HepG2 (cell line): ENCODE results near the gene TBC1D4. TPM values are rescaled to one million over a fixed set of nuclear protein-coding genes. Genes with fewer than 3 reads are reported as not detected.

Experiments
- ATAC-seq: fragments of 200-7000 bp; cut with Tn5 transposase; 3 replicates; pipeline ENCODE4 v1.9.1; 2020; ENCODE audit warnings: mild to moderate bottlenecking, moderate library complexity
- BruUV-seq: library from RNA; stranded (reverse); fragments of 400-500 nt; replicated peaks from 2 replicates; lab custom pipeline; 2021; lab: Mats Ljungman, UMichigan
- CTCF ChIA-PET: fragments of 300-600 bp; formaldehyde crosslinking; extraction: SDS; loops from one replicate; lab custom pipeline; 2021; ENCODE audit warnings: low total read pairs, inconsistent platforms, low intra/inter-chr PET ratio; lab: Yijun Ruan, JAX
- POLR2A ChIA-PET: fragments of 350-600 bp; sonication (Branson Sonifier 250); formaldehyde crosslinking; loops from one replicate; lab custom pipeline; 2020; ENCODE audit warnings: antibody characterized with exemption, inconsistent platforms; lab: Yijun Ruan, JAX
- DNase-seq: peaks from one replicate; pipeline ENCODE4 v3.0.0-alpha.2; 2015; ENCODE audit warnings: low spot score
- FAIRE-seq: peaks from 3 replicates; lab custom pipeline; 2011; peaks lifted over from hg19 to GRCh38; lab: Jason Lieb, UNC
- H2AFZ ChIP-seq: one replicate; pipeline ENCODE4 v1.6.1; 2011; ENCODE audit warnings: low read length, inconsistent platforms
- H3K27ac ChIP-seq: fragments of 300-600 bp; 3 replicates; pipeline ENCODE4 v1.8.0; 2011; ENCODE audit warnings: mixed run types, mild to moderate bottlenecking, mixed read lengths, low read length, inconsistent platforms; ENCODE audit not compliant: insufficient read depth; ENCODE audit errors: extremely low read length
- H3K27me3 ChIP-seq, 2 experiments: fragments of 200-600 bp in 1 of 2; 2 replicates in 1 of 2; 3 replicates in 1 of 2; pipeline versions ENCODE4 v1.6.0 to v1.8.0; 2011; ENCODE audit warnings: low read length in 2 of 2, mild to moderate bottlenecking in 2 of 2, moderate library complexity in 2 of 2, inconsistent platforms in 1 of 2; ENCODE audit not compliant: insufficient read depth in 2 of 2, control insufficient read depth in 1 of 2
- H3K36me3 ChIP-seq, 2 experiments: fragments of 200-600 bp in 1 of 2; replicated peaks in 1 of 2; 2 replicates in 1 of 2; 3 replicates in 1 of 2; pipeline versions ENCODE4 v1.5.1 to v1.8.0; 2011; ENCODE audit warnings: low read length in 2 of 2, inconsistent platforms in 1 of 2; ENCODE audit not compliant: insufficient read depth in 2 of 2, control insufficient read depth in 1 of 2
- H3K4me1 ChIP-seq: 2 replicates; pipeline ENCODE4 v1.5.1; 2012; ENCODE audit warnings: low read length, inconsistent platforms; ENCODE audit not compliant: insufficient read depth
- H3K4me2 ChIP-seq: 2 replicates; pipeline ENCODE4 v1.6.0; 2011; ENCODE audit warnings: low read depth, low read length, inconsistent platforms
- H3K4me3 ChIP-seq, 3 experiments: fragments of 200-600 bp in 1 of 3; sonication (generic), shearing (Covaris generic) in 1 of 3; replicated peaks in 1 of 3; 2 replicates each; pipeline ENCODE4 v1.5.1; 2011 to 2016; ENCODE audit warnings: low read length in 3 of 3, inconsistent platforms in 2 of 3, low read depth in 2 of 3, mild to moderate bottlenecking in 2 of 3, control low read depth in 1 of 3, mixed read lengths in 1 of 3; ENCODE audit not compliant: insufficient read depth in 1 of 3
- H3K79me2 ChIP-seq: one replicate; pipeline ENCODE4 v1.6.1; 2011; ENCODE audit warnings: low read length, inconsistent platforms; ENCODE audit not compliant: insufficient read depth
- H3K9ac ChIP-seq: 2 replicates; pipeline ENCODE4 v1.6.0; 2011; ENCODE audit warnings: mild to moderate bottlenecking, low read depth, low read length, inconsistent platforms; ENCODE audit not compliant: insufficient read depth
- H3K9me3 ChIP-seq: 2 replicates; pipeline ENCODE4 v1.5.1; 2012; ENCODE audit warnings: mild to moderate bottlenecking, low read length
- H4K20me1 ChIP-seq: 2 replicates; pipeline ENCODE4 v1.6.0; 2011; ENCODE audit warnings: inconsistent platforms, mild to moderate bottlenecking, low read length, moderate library complexity; ENCODE audit not compliant: insufficient read depth
- ATF4 ChIP-seq, 2 experiments: fragments of 450-650 bp in 1 of 2; sonication (generic) in 1 of 2; formaldehyde crosslinking; IDR thresholded peaks; 2 replicates each; pipeline versions ENCODE4 v1.5.0 to v1.8.0; 2020 to 2022; ENCODE audit warnings: mild to moderate bottlenecking in 1 of 2, missing genetic modification reagents in 1 of 2
- BCL3 ChIP-seq: sonication (generic); formaldehyde crosslinking; IDR thresholded peaks from 2 replicates; pipeline ENCODE4 v1.5.1; 2020; ENCODE audit warnings: mild to moderate bottlenecking, missing genetic modification reagents, moderate library complexity
- CENPX ChIP-seq: sonication (generic); formaldehyde crosslinking; IDR thresholded peaks from 2 replicates; pipeline ENCODE4 v1.9.0; 2021; ENCODE audit warnings: mild to moderate bottlenecking, missing genetic modification reagents, moderate library complexity
- FOXK1 ChIP-seq: sonication (generic); formaldehyde crosslinking; IDR thresholded peaks from 2 replicates; pipeline ENCODE4 v1.4.0; 2020; ENCODE audit warnings: low read depth, missing genetic modification reagents, borderline replicate concordance
- HMG20B ChIP-seq: conservative IDR thresholded peaks from 2 replicates; pipeline ENCODE4 v1.6.1; 2016; ENCODE audit warnings: missing genetic modification reagents, missing compliant biosample characterization
- HOMEZ ChIP-seq: IDR thresholded peaks from 2 replicates; pipeline ENCODE4 v1.6.1; 2016; ENCODE audit warnings: low read depth
- IRF9 ChIP-seq: sonication (generic); formaldehyde crosslinking; IDR thresholded peaks from 2 replicates; pipeline ENCODE4 v1.8.0; 2022; ENCODE audit warnings: missing genetic modification reagents, mild to moderate bottlenecking, borderline replicate concordance
- NFATC3 ChIP-seq: sonication (generic); formaldehyde crosslinking; IDR thresholded peaks from 2 replicates; pipeline ENCODE4 v1.5.1; 2020; ENCODE audit warnings: mild to moderate bottlenecking, missing genetic modification reagents
- POLR2A ChIP-seq, 2 experiments: IDR thresholded peaks; 2 replicates each; pipeline ENCODE4 v1.6.1; 2011; ENCODE audit warnings: low read depth in 2 of 2, low read length in 2 of 2, mild to moderate bottlenecking in 1 of 2, moderate library complexity in 1 of 2; ENCODE audit not compliant: insufficient read depth in 1 of 2
- SP5 ChIP-seq: IDR thresholded peaks from 2 replicates; pipeline ENCODE4 v1.6.1; 2016; ENCODE audit warnings: low read depth, borderline replicate concordance
- TAF1 ChIP-seq: sonication (generic); formaldehyde crosslinking; IDR thresholded peaks from 2 replicates; pipeline ENCODE4 v1.4.0; 2020; ENCODE audit warnings: missing genetic modification reagents
- U2AF2 ChIP-seq: fragments of 200-400 bp; formaldehyde crosslinking; IDR thresholded peaks from 2 replicates; pipeline ENCODE4 v1.6.1; 2017; ENCODE audit warnings: low read depth, mild to moderate bottlenecking, low read length
- ZNF101 ChIP-seq: sonication (generic); formaldehyde crosslinking; IDR thresholded peaks from 2 replicates; pipeline ENCODE4 v1.4.0; 2020; ENCODE audit warnings: mild to moderate bottlenecking, low read depth, missing genetic modification reagents, borderline replicate concordance
- ZNF468 ChIP-seq: sonication (generic); formaldehyde crosslinking; IDR thresholded peaks from 2 replicates; pipeline ENCODE4 v1.8.0; 2022; ENCODE audit warnings: mild to moderate bottlenecking, moderate library complexity, missing genetic modification reagents
- ZNF800 ChIP-seq: sonication (generic); formaldehyde crosslinking; IDR thresholded peaks from 2 replicates; pipeline ENCODE4 v1.4.0; 2020; ENCODE audit warnings: missing genetic modification reagents
- WGBS: methylation state at CpG from one replicate; pipeline ENCODE4 v1.1.6; 2017; ENCODE audit warnings: low lambda C conversion rate; 5-methylcytosine and 5-hydroxymethylcytosine counted together
- in situ Hi-C: cut with HindIII; loops from 2 replicates; pipeline ENCODE4 v1.10.0; 2017; ENCODE audit warnings: low pct_unique_long_range_greater_than_20kb; ENCODE audit not compliant: extremely low pct_ligation_motif_present
- intact Hi-C: fragments of 100-400 bp; cut with micrococcal nuclease; formaldehyde crosslinking; loops from one replicate; pipeline ENCODE4 v1.10.0; 2022; ENCODE audit not compliant: unreplicated experiment
- polyA plus RNA-seq, 8 experiments: library from polyadenylated mRNA; depleted of rRNA in 3 of 8; stranded (reverse) in 7 of 8; unstranded in 1 of 8; fragments of >200 nt; fragmentation: Illumina TruSeq in 4 of 8; extraction: Trizol in 4 of 8; gene quantifications; 2 replicates each; pipeline versions ENCODE4 v1.2.1 to v1.2.3, GENCODE V29; 2011 to 2016; ENCODE audit warnings: low read depth in 4 of 8, missing spikeins in 1 of 8, mixed read lengths in 1 of 8; ENCODE audit not compliant: insufficient read depth in 1 of 8
- total RNA-seq, 5 experiments: library from RNA; depleted of rRNA; stranded (reverse); fragments of >200 nt; fragmentation: Illumina TruSeq; extraction: Trizol; gene quantifications; 2 replicates each; pipeline ENCODE4 v1.2.3, GENCODE V29; 2016; ENCODE audit warnings: low read depth in 1 of 5

The TBC1D4 gene
- total and polyA plus RNA-seq, 2 of the 13 experiments (the other 11 are each of a cell fraction or from before 2014, with no cell fraction given): 35.9 to 64.4 TPM

GRCh38 chr13:75250526-75251178 is 231.3 kb downstream of the TBC1D4 start:
- no peak overlapping the region for H2AFZ ChIP-seq
- no peak for ATAC-seq
- CTCF ChIA-PET: no interaction called here
- H3K4me1 ChIP-seq: no peaks in the 10 kb centered on the region
- H3K9me3 ChIP-seq: no peaks in the 10 kb centered on the region; the same call in 1 of the 2 replicates
- H3K4me3 ChIP-seq: no peak overlapping the region
- in situ Hi-C loops: no loop called here
- H3K79me2 ChIP-seq: no peaks in the 10 kb centered on the region
- TF ChIP-seq ZNF800 (CRISPR knock-in tag): no peak
- no peak for TF ChIP-seq TAF1
- TF ChIP-seq BCL3 (CRISPR knock-in tag): no peak
- TF ChIP-seq ZNF101 (CRISPR knock-in tag): no peak
- no peak for TF ChIP-seq SP5 (CRISPR knock-in tag)
- TF ChIP-seq ATF4 (CRISPR knock-in tag; IDR thresholded peaks at IDR 0.05): no peak
- no peak for TF ChIP-seq IRF9 (CRISPR knock-in tag)
- TF ChIP-seq ZNF468: no peak
- TF ChIP-seq POLR2A (IDR thresholded peaks at IDR 0.05; ENCODE audit: insufficient read depth in 1 of 2, low read depth in 2 of 2, low read length in 2 of 2): no peak
- no peak for TF ChIP-seq U2AF2
- no peak for TF ChIP-seq FOXK1 (CRISPR knock-in tag)
- no peak for TF ChIP-seq NFATC3
- no peak for TF ChIP-seq HMG20B (CRISPR knock-in tag)
- TF ChIP-seq CENPX (CRISPR knock-in tag): no peak
- no peak for TF ChIP-seq HOMEZ
- TF ChIP-seq, all 625 proteins: peak for 0
- intact Hi-C loops: no loop called here
- WGBS: 51% methylated on average over 7 of the region's 7 CpGs
- FAIRE-seq (no peak), DNase-seq (no peak)
- POLR2A ChIA-PET: no interaction called here
- H4K20me1 ChIP-seq: no peaks in the 10 kb centered on the region
- H3K4me2 ChIP-seq: no peak overlapping the region
- no peak overlapping the region for H3K9ac ChIP-seq
- no peak overlapping the region for H3K27ac ChIP-seq
- H3K27me3 ChIP-seq: no peaks in the 10 kb centered on the region; a peak in 1 of 5 replicates
- no TSS peak for BruUV-seq
- H3K36me3 ChIP-seq: no peaks in the 10 kb centered on the region
